Measurements from ENCODE around the gene KCNIP4. TPM values are rescaled to one million over a fixed set of nuclear protein-coding genes. Genes with fewer than 3 reads are reported as not detected.

The KCNIP4 gene
- total and polyA plus RNA-seq, 2 donors (not counting 1 experiment from before 2014, with no cell fraction given), result not detected

DNA sequence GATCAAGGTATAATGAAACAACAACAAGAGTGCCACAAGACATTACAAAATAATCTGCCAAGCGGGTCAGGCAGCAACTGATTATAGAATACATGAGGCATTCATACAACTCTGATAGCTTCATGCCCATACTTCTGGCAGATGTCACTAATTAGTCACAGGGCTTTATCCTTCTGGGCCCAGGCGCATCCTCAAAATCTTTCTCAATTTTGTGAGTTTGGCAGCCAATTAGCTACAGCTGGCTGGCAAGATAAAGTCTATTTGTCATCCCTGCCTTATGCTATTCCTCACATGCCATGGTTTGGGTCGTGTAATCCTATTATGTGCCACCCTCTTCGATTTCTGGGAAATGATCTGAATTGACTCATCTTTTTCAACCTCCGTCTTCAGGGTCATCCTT, 994.0 kb downstream of the KCNIP4 start:
- Histone ChIP-seq H4K20me1 (ENCODE audit: control insufficient read depth, insufficient read depth, low read length, poor library complexity, severe bottlenecking) (no peaks in the 10 kb centered on the region), H3K9me3 (ENCODE audit: control extremely low read depth in 1 of 3, control insufficient read depth in 2 of 3, insufficient read depth in 1 of 3, low read length in 2 of 3) (no peaks in the 10 kb centered on the region), H3K27ac (ENCODE audit: low read length in 2 of 2) (no peak overlapping the region), H3K9ac (ENCODE audit: low read length) (no peak overlapping the region), H3K4me2 (replicated peaks; ENCODE audit: low read depth, low read length, poor library complexity, severe bottlenecking) (no peak overlapping the region), H3K36me3 (replicated peaks in 1 of 2; ENCODE audit: control extremely low read depth in 1 of 2, control insufficient read depth in 1 of 2, extremely low read depth in 1 of 2, insufficient read depth in 2 of 2, low read length in 1 of 2) (no peaks in the 10 kb centered on the region), H3K79me2 (ENCODE audit: control insufficient read depth, insufficient read depth, low read length) (no peaks in the 10 kb centered on the region), H3K4me1 (ENCODE audit: control insufficient read depth in 2 of 2, insufficient read depth in 2 of 2, low read length in 2 of 2) (no peaks in the 10 kb centered on the region), H3K4me3 (ENCODE audit: control extremely low read depth in 1 of 5, extremely low read depth in 1 of 5, insufficient read depth in 1 of 5, low read depth in 2 of 5, low read length in 4 of 5) (no peak overlapping the region), H3K27me3 (replicated peaks in 1 of 4; ENCODE audit: control extremely low read depth in 1 of 4, control insufficient read depth in 3 of 4, insufficient read depth in 4 of 4, low read length in 3 of 4) (no peaks in the 10 kb centered on the region), H2AFZ (ENCODE audit: insufficient read depth, low read depth, low read length, poor library complexity, severe bottlenecking) (no peak overlapping the region)
- CTCF ChIA-PET, result no interaction called here
- Mint-ChIP-seq H3K27me3 (no peaks in the 10 kb centered on the region), H3K4me1 (no peaks in the 10 kb centered on the region), H3K27ac (no peak overlapping the region), H3K9me3 (ENCODE audit: insufficient read depth) (no peaks in the 10 kb centered on the region), H3K4me3 (no peak overlapping the region)
- POLR2A ChIA-PET, result no interaction called here
- TF ChIP-seq EZH2 (IDR thresholded peaks at IDR 0.05; ENCODE audit: borderline replicate concordance, insufficient read depth, low read depth, low read length, poor library complexity, severe bottlenecking), result no peak
- TF ChIP-seq, protein P1, sequence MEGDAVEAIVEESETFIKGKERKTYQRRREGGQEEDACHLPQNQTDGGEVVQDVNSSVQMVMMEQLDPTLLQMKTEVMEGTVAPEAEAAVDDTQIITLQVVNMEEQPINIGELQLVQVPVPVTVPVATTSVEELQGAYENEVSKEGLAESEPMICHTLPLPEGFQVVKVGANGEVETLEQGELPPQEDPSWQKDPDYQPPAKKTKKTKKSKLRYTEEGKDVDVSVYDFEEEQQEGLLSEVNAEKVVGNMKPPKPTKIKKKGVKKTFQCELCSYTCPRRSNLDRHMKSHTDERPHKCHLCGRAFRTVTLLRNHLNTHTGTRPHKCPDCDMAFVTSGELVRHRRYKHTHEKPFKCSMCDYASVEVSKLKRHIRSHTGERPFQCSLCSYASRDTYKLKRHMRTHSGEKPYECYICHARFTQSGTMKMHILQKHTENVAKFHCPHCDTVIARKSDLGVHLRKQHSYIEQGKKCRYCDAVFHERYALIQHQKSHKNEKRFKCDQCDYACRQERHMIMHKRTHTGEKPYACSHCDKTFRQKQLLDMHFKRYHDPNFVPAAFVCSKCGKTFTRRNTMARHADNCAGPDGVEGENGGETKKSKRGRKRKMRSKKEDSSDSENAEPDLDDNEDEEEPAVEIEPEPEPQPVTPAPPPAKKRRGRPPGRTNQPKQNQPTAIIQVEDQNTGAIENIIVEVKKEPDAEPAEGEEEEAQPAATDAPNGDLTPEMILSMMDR (IDR thresholded peaks at IDR 0.05), result no peak
- DNase-seq (no peak), ATAC-seq (ENCODE audit: low read depth) (no peak)
- WGBS (ENCODE audit: insufficient coverage), result 87% methylated on average over 5 of the region's 5 CpGs
- intact Hi-C loops (cut with micrococcal nuclease), result no loop called here

DNA sequence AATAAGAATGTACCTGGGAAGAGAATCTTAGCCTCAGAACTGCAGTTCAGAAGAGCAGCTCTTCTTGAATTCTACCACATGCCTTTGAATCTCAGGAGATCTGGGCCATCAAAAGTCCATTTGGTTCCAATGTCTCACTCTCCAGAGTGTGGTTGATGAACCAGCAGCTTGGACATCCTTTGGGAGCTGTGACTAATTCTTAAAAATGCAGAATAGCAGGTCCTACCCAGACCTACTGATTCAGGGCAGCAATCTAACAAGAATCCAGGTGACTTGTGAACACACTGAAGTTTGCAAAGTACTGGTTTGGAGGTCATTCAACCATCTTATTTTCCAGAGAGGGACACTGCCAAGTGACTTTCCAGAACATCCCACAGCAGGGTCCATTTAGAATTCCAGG, 1003.6 kb downstream of the KCNIP4 start:
- Histone ChIP-seq H3K79me2 (ENCODE audit: control insufficient read depth, insufficient read depth, low read length) (no peaks in the 10 kb centered on the region), H3K4me3 (ENCODE audit: control extremely low read depth in 1 of 5, extremely low read depth in 1 of 5, insufficient read depth in 1 of 5, low read depth in 2 of 5, low read length in 4 of 5) (no peak overlapping the region), H3K4me1 (ENCODE audit: control insufficient read depth in 2 of 2, insufficient read depth in 2 of 2, low read length in 2 of 2) (no peaks in the 10 kb centered on the region), H3K27me3 (replicated peaks in 1 of 4; ENCODE audit: control extremely low read depth in 1 of 4, control insufficient read depth in 3 of 4, insufficient read depth in 4 of 4, low read length in 3 of 4) (no peaks in the 10 kb centered on the region), H3K4me2 (replicated peaks; ENCODE audit: low read depth, low read length, poor library complexity, severe bottlenecking) (no peak overlapping the region), H4K20me1 (ENCODE audit: control insufficient read depth, insufficient read depth, low read length, poor library complexity, severe bottlenecking) (no peaks in the 10 kb centered on the region), H2AFZ (ENCODE audit: insufficient read depth, low read depth, low read length, poor library complexity, severe bottlenecking) (no peak overlapping the region), H3K27ac (ENCODE audit: low read length in 2 of 2) (no peak overlapping the region), H3K9ac (ENCODE audit: low read length) (no peak overlapping the region), H3K9me3 (ENCODE audit: control extremely low read depth in 1 of 3, control insufficient read depth in 2 of 3, insufficient read depth in 1 of 3, low read length in 2 of 3) (peaks cover 0 to 4% (median 3%) of the 10 kb centered on the region in 3 donors), H3K36me3 (replicated peaks in 1 of 2; ENCODE audit: control extremely low read depth in 1 of 2, control insufficient read depth in 1 of 2, extremely low read depth in 1 of 2, insufficient read depth in 2 of 2, low read length in 1 of 2) (no peaks in the 10 kb centered on the region)
- Mint-ChIP-seq H3K4me1 (no peaks in the 10 kb centered on the region), H3K27me3 (no peaks in the 10 kb centered on the region), H3K4me3 (no peak overlapping the region), H3K27ac (no peak overlapping the region), H3K9me3 (ENCODE audit: insufficient read depth) (peaks cover under 1% of the 10 kb centered on the region)
- no peak for TF ChIP-seq EZH2 (IDR thresholded peaks at IDR 0.05; ENCODE audit: borderline replicate concordance, insufficient read depth, low read depth, low read length, poor library complexity, severe bottlenecking)
- TF ChIP-seq, protein P1 (IDR thresholded peaks at IDR 0.05), result no peak
- ChIA-PET POLR2A (no interaction called here), CTCF (no interaction called here)
- intact Hi-C loops (cut with micrococcal nuclease), result no loop called here
- DNase-seq, result no peak
- no peak for ATAC-seq (ENCODE audit: low read depth)
